Measurements from ENCODE around the gene VTI1A. TPM values are rescaled to one million over a fixed set of nuclear protein-coding genes. Genes with fewer than 3 reads are reported as not detected.

VTI1A gene
- total and polyA plus RNA-seq, 2 of the 13 experiments (the other 11 are each of a cell fraction or from before 2014, with no cell fraction given): 11.7 to 32.7 TPM

- TF ChIP-seq ARID3A (IDR thresholded peaks at IDR 0.05; ENCODE audit: low read depth, low read length) (peak; percentile 97), BCL6 (CRISPR knock-in tag; IDR thresholded peaks at IDR 0.05) (peak; percentile 81), HNF1B (CRISPR knock-in tag; IDR thresholded peaks at IDR 0.05) (peak; percentile 57; the same call in 1 of the 2 replicates), ZNF12 (CRISPR knock-in tag; IDR thresholded peaks at IDR 0.05) (peak; percentile 63; the same call in 1 of the 2 replicates), RCOR2 (CRISPR knock-in tag; IDR thresholded peaks at IDR 0.05) (peak; percentile 98), HOXA3 (CRISPR knock-in tag; IDR thresholded peaks at IDR 0.05) (no peak; the same call in 1 of the 2 replicates), SAP130 (CRISPR knock-in tag; IDR thresholded peaks at IDR 0.05; ENCODE audit: low read depth) (peak; percentile 78), ZNF607 (CRISPR knock-in tag; IDR thresholded peaks at IDR 0.05; ENCODE audit: borderline replicate concordance) (no peak), MIXL1 (CRISPR knock-in tag; IDR thresholded peaks at IDR 0.05) (peak; percentile 90), ARNT (IDR thresholded peaks at IDR 0.05) (no peak), ZBTB38 (CRISPR knock-in tag; IDR thresholded peaks at IDR 0.05) (peak; percentile 72; the same call in 1 of the 2 replicates), KDM5A (IDR thresholded peaks at IDR 0.05; ENCODE audit: borderline replicate concordance, low read length) (no peak), FOXP4 (CRISPR knock-in tag; IDR thresholded peaks at IDR 0.05) (peak; percentile 75), HDAC2 (CRISPR knock-in tag; IDR thresholded peaks at IDR 0.05) (peak; percentile 98), ARID4A (CRISPR knock-in tag; IDR thresholded peaks at IDR 0.05; ENCODE audit: borderline replicate concordance) (no peak; the same call in 1 of the 2 replicates), POGK (CRISPR knock-in tag; conservative IDR thresholded peaks at IDR 0.05) (no peak), ZNF768 (CRISPR knock-in tag; IDR thresholded peaks at IDR 0.05) (0 out of 2 replicates have a peak, but pooled peaks have one; percentile 27), ELF3 (CRISPR knock-in tag; IDR thresholded peaks at IDR 0.05) (peak; percentile 75), TCF7 (IDR thresholded peaks at IDR 0.05; ENCODE audit: low read depth) (peak; percentile 94)
Observed at GRCh38 chr10:112811741-112812551, 364.9 kb downstream of the VTI1A start (continued).

All from HepG2 (cell line).